ENCODE results near the gene PRAC2. TPM values are rescaled to one million over a fixed set of nuclear protein-coding genes. Genes with fewer than 3 reads are reported as not detected.
A peak's percentile ranks its signal among the peaks of the same experiment; 100 is the strongest.

Gene PRAC2
- polyA plus RNA-seq, 3 donors = not detected

- DNase-seq (ENCODE audit: low read depth in 3 of 3, low spot score in 2 of 3) = no peak
These were observed 3.2 kb upstream of the PRAC2 start for GRCh38 chr17:48719642-48720265.

GRCh38 chr17:48720266-48721008, 2.5 kb upstream of the PRAC2 start:
- DNase-seq (ENCODE audit: low read depth in 3 of 3, low spot score in 2 of 3) = no peak

GRCh38 chr17:48721009-48721402, 2.0 kb upstream of the PRAC2 start:
- DNase-seq (ENCODE audit: low read depth in 3 of 3, low spot score in 2 of 3) = no peak

- DNase-seq (ENCODE audit: low read depth in 3 of 3, low spot score in 2 of 3) = no peak
These were observed 631 bp upstream of the PRAC2 start, which contains the start of gene PRAC1 for GRCh38 chr17:48722201-48722907. PRAC1 (minus strand) TSS chr17:48722518; CDS start chr17:48722392, 126 bp downstream.

GRCh38 chr17:48723423-48724250, 652 bp downstream of the PRAC2 start:
- no peak for DNase-seq (ENCODE audit: low read depth in 3 of 3, low spot score in 2 of 3)

GRCh38 chr17:48724251-48725003, 1.4 kb downstream of the PRAC2 start:
- DNase-seq (ENCODE audit: low read depth in 3 of 3, low spot score in 2 of 3) = peak in 2 of 3 donors; percentile 73 to 80

- DNase-seq (ENCODE audit: low read depth in 3 of 3, low spot score in 2 of 3) = no peak
These were observed 2.0 kb downstream of the PRAC2 start for GRCh38 chr17:48725004-48725287.

- DNase-seq (ENCODE audit: low read depth in 3 of 3, low spot score in 2 of 3) = no peak
These were observed 2.5 kb downstream of the PRAC2 start for GRCh38 chr17:48725288-48726064.

- no peak for DNase-seq (ENCODE audit: low read depth in 3 of 3, low spot score in 2 of 3)
These were observed 3.3 kb downstream of the PRAC2 start for GRCh38 chr17:48726114-48726915.

GRCh38 chr17:48726916-48727286, 3.9 kb downstream of the PRAC2 start:
- no peak for DNase-seq (ENCODE audit: low read depth in 3 of 3, low spot score in 2 of 3)

- DNase-seq (ENCODE audit: low read depth in 3 of 3, low spot score in 2 of 3) = no peak
These were observed 4.6 kb downstream of the PRAC2 start for GRCh38 chr17:48727415-48728175.

- DNase-seq (ENCODE audit: low read depth in 3 of 3, low spot score in 2 of 3) = no peak
These were observed 5.5 kb downstream of the PRAC2 start, which contains the start of gene HOXB13 for GRCh38 chr17:48728232-48729231. HOXB13 (minus strand) TSS chr17:48728750; CDS start chr17:48728593, 157 bp downstream.

GRCh38 chr17:48729335-48730239, 6.6 kb downstream of the PRAC2 start:
- no peak for DNase-seq (ENCODE audit: low read depth in 3 of 3, low spot score in 2 of 3)

- no peak for DNase-seq (ENCODE audit: low read depth in 3 of 3, low spot score in 2 of 3)
These were observed 7.2 kb downstream of the PRAC2 start for GRCh38 chr17:48730240-48730550.

- no peak for DNase-seq (ENCODE audit: low read depth in 3 of 3, low spot score in 2 of 3)
These were observed 8.4 kb downstream of the PRAC2 start for GRCh38 chr17:48731355-48731754.
